ENCODE data around the gene IRF8. TPM values are rescaled to one million over a fixed set of nuclear protein-coding genes. Genes with fewer than 3 reads are reported as not detected.

The IRF8 gene
- total RNA-seq (2022; extraction: Qiagen RNA extraction; ENCODE audit: low read depth): 0.35 to 0.69 TPM (median 0.53 TPM) in 5 replicates

DNA sequence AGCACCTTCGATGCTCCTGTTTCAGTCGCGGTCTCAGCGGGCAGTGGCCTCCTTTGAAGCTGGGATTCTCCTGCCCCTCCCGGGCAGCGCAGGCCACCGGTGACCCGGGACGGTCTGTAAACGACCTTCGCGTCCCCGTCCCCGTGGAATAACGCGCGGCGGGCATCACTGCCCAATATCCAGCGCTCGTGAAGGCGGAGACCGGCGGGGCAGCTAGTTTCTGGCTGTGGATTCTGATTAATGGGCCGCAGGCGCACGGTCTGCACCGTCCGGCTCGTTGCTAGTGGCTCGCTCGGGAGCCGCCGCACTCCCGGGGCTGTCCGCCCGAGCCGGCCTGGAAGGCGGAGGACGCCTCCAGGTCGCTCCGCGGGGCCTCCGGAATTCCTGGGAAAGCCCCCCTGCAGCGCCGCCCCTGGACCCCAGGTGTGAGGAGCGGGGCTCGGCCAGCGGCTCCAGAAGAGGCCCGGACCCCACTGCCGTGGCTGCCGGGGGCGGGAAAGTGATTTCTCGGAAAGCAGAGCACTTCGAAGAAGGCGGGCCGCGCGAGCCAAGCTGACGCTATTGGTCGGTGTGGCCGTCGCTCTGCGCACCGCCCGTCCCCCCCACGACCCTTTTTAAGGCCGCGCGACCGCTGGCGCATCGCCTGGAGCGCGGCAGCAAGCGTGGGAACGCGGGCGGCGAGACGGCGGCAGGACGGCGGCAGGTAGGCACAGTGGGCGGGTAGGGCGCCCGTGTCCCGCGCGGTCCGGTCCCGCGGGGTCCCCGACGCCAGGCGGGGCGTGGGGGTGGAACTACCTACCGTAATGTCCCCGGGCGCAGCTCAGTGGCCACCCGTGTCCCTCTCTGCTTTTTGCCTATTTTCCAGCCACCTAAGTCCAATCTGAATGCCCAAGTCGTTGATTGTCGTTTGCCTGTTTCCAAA is at the start of gene IRF8:
IRF8 (plus strand) TSS at position 642 of the 922 bp plus-strand sequence. CDS start 3,854 bp downstream, outside the sequence.

Other genes with a start within 250 kb of the IRF8 start
- 29.1 to 36.2 TPM (median 30.9 TPM) in 5 replicates for gene GINS2, start 210.2 kb upstream of the IRF8 start, total RNA-seq (2022; extraction: Qiagen RNA extraction; ENCODE audit: low read depth)
- 12.7 to 18.1 TPM (median 15.0 TPM) in 5 replicates for gene C16orf74, start 148.1 kb upstream of the IRF8 start, total RNA-seq (2022; extraction: Qiagen RNA extraction; ENCODE audit: low read depth)
- gene EMC8, start 99.6 kb upstream of the IRF8 start, total RNA-seq (2022; extraction: Qiagen RNA extraction; ENCODE audit: low read depth): 55.0 to 76.6 TPM (median 73.0 TPM) in 5 replicates
- 769 to 818 TPM (median 778 TPM) in 5 replicates for gene COX4I1, start 99.5 kb upstream of the IRF8 start, total RNA-seq (2022; extraction: Qiagen RNA extraction; ENCODE audit: low read depth)